ENCODE measurements around the gene CHGA. TPM values are rescaled to one million over a fixed set of nuclear protein-coding genes. Genes with fewer than 3 reads are reported as not detected.

The CHGA gene
- total and polyA plus RNA-seq, 2 donors (not counting 1 experiment from before 2014, with no cell fraction given), result not detected

GRCh38 chr14:92902191-92902590 lies 20.8 kb upstream of the CHGA start:
- Histone ChIP-seq H3K79me2 (ENCODE audit: control insufficient read depth, insufficient read depth, low read length) (no peaks in the 10 kb centered on the region), H2AFZ (ENCODE audit: insufficient read depth, low read depth, low read length, poor library complexity, severe bottlenecking) (no peak overlapping the region), H3K4me1 (ENCODE audit: control insufficient read depth in 2 of 2, insufficient read depth in 2 of 2, low read length in 2 of 2) (no peaks in the 10 kb centered on the region), H4K20me1 (ENCODE audit: control insufficient read depth, insufficient read depth, low read length, poor library complexity, severe bottlenecking) (no peaks in the 10 kb centered on the region), H3K4me2 (replicated peaks; ENCODE audit: low read depth, low read length, poor library complexity, severe bottlenecking) (no peak overlapping the region), H3K4me3 (ENCODE audit: control extremely low read depth in 1 of 5, extremely low read depth in 1 of 5, insufficient read depth in 1 of 5, low read depth in 2 of 5, low read length in 4 of 5) (no peak overlapping the region), H3K9me3 (ENCODE audit: control extremely low read depth in 1 of 3, control insufficient read depth in 2 of 3, insufficient read depth in 1 of 3, low read length in 2 of 3) (peaks cover 0 to 25% (median 0%) of the 10 kb centered on the region in 3 donors), H3K9ac (ENCODE audit: low read length) (no peak overlapping the region), H3K27ac (ENCODE audit: low read length in 2 of 2) (no peak overlapping the region), H3K27me3 (replicated peaks in 1 of 4; ENCODE audit: control extremely low read depth in 1 of 4, control insufficient read depth in 3 of 4, insufficient read depth in 4 of 4, low read length in 3 of 4) (peaks cover 0 to 31% (median 5%) of the 10 kb centered on the region in 4 experiments), H3K36me3 (replicated peaks in 1 of 2; ENCODE audit: control extremely low read depth in 1 of 2, control insufficient read depth in 1 of 2, extremely low read depth in 1 of 2, insufficient read depth in 2 of 2, low read length in 1 of 2) (no peaks in the 10 kb centered on the region)
- ATAC-seq (ENCODE audit: low read depth) (no peak), DNase-seq (no peak)
- WGBS (ENCODE audit: insufficient coverage), result 26% methylated on average over 2 of the region's 6 CpGs
- intact Hi-C loops (cut with micrococcal nuclease), result no loop called here
- ChIA-PET POLR2A (no interaction called here), CTCF (no interaction called here)
- Mint-ChIP-seq H3K9me3 (ENCODE audit: insufficient read depth) (no peaks in the 10 kb centered on the region), H3K4me3 (no peak overlapping the region), H3K27ac (no peak overlapping the region), H3K27me3 (peaks cover 32% of the 10 kb centered on the region), H3K4me1 (no peaks in the 10 kb centered on the region)
- TF ChIP-seq EZH2 (IDR thresholded peaks at IDR 0.05; ENCODE audit: borderline replicate concordance, insufficient read depth, low read depth, low read length, poor library complexity, severe bottlenecking) (no peak), CTCF (IDR thresholded peaks at IDR 0.05) (no peak)

GRCh38 chr14:92902726-92903125 lies 20.2 kb upstream of the CHGA start:
- ATAC-seq (ENCODE audit: low read depth), result no peak
- Histone ChIP-seq H4K20me1 (ENCODE audit: control insufficient read depth, insufficient read depth, low read length, poor library complexity, severe bottlenecking) (no peaks in the 10 kb centered on the region), H3K36me3 (replicated peaks in 1 of 2; ENCODE audit: control extremely low read depth in 1 of 2, control insufficient read depth in 1 of 2, extremely low read depth in 1 of 2, insufficient read depth in 2 of 2, low read length in 1 of 2) (no peaks in the 10 kb centered on the region), H3K79me2 (ENCODE audit: control insufficient read depth, insufficient read depth, low read length) (no peaks in the 10 kb centered on the region), H3K27me3 (replicated peaks in 1 of 4; ENCODE audit: control extremely low read depth in 1 of 4, control insufficient read depth in 3 of 4, insufficient read depth in 4 of 4, low read length in 3 of 4) (peaks cover 0 to 28% (median 5%) of the 10 kb centered on the region in 4 experiments), H3K9ac (ENCODE audit: low read length) (no peak overlapping the region), H3K27ac (ENCODE audit: low read length in 2 of 2) (no peak overlapping the region), H3K4me2 (replicated peaks; ENCODE audit: low read depth, low read length, poor library complexity, severe bottlenecking) (no peak overlapping the region), H3K9me3 (ENCODE audit: control extremely low read depth in 1 of 3, control insufficient read depth in 2 of 3, insufficient read depth in 1 of 3, low read length in 2 of 3) (peaks cover 0 to 25% (median 0%) of the 10 kb centered on the region in 3 donors), H3K4me1 (ENCODE audit: control insufficient read depth in 2 of 2, insufficient read depth in 2 of 2, low read length in 2 of 2) (no peaks in the 10 kb centered on the region), H3K4me3 (ENCODE audit: control extremely low read depth in 1 of 5, extremely low read depth in 1 of 5, insufficient read depth in 1 of 5, low read depth in 2 of 5, low read length in 4 of 5) (no peak overlapping the region), H2AFZ (ENCODE audit: insufficient read depth, low read depth, low read length, poor library complexity, severe bottlenecking) (no peak overlapping the region)
- peaks cover 35% of the 10 kb centered on the region for H3K27me3 Mint-ChIP-seq
- no peak overlapping the region for H3K27ac Mint-ChIP-seq
- H3K4me3 Mint-ChIP-seq, result no peak overlapping the region
- TF ChIP-seq CTCF (IDR thresholded peaks at IDR 0.05), result no peak
- TF ChIP-seq EZH2 (IDR thresholded peaks at IDR 0.05; ENCODE audit: borderline replicate concordance, insufficient read depth, low read depth, low read length, poor library complexity, severe bottlenecking), result no peak
- H3K9me3 Mint-ChIP-seq (ENCODE audit: insufficient read depth), result no peaks in the 10 kb centered on the region
- no peaks in the 10 kb centered on the region for H3K4me1 Mint-ChIP-seq
- CTCF ChIA-PET, result interaction anchor here (0.9 kb wide), 1 partner anchor 231 kb away, joined by 3 read pairs; no protein-coding TSS in a partner anchor
- POLR2A ChIA-PET, result no interaction called here
- DNase-seq, result no peak
- intact Hi-C loops (cut with micrococcal nuclease), result no loop called here
- 28% methylated on average over 14 of the region's 17 CpGs for WGBS (ENCODE audit: insufficient coverage)

Data from B cell (primary cell).